A673 (cell line): ENCODE measurements around the gene ALKAL2.

ENCODE experiments used
- EZH2 ChIP-seq: fragments of 200-600 bp; sonication (generic); IDR thresholded peaks from 2 replicates; pipeline ENCODE4 v1.6.1; 2017; ENCODE audit warnings: borderline replicate concordance, low read depth, mild to moderate bottlenecking, mixed read lengths, antibody characterized with exemption, low read length; ENCODE audit not compliant: poor library complexity, severe bottlenecking
- TF ChIP-seq, protein P1 (sequence below): fragments of 300-800, 200-600 bp; sonication (generic); conservative IDR thresholded peaks from 2 replicates; pipeline ENCODE4 v1.5.1; 2017; ENCODE audit warnings: low read depth, mild to moderate bottlenecking, antibody characterized with exemption, low read length, moderate library complexity, mixed read lengths

- TF ChIP-seq, protein P1, sequence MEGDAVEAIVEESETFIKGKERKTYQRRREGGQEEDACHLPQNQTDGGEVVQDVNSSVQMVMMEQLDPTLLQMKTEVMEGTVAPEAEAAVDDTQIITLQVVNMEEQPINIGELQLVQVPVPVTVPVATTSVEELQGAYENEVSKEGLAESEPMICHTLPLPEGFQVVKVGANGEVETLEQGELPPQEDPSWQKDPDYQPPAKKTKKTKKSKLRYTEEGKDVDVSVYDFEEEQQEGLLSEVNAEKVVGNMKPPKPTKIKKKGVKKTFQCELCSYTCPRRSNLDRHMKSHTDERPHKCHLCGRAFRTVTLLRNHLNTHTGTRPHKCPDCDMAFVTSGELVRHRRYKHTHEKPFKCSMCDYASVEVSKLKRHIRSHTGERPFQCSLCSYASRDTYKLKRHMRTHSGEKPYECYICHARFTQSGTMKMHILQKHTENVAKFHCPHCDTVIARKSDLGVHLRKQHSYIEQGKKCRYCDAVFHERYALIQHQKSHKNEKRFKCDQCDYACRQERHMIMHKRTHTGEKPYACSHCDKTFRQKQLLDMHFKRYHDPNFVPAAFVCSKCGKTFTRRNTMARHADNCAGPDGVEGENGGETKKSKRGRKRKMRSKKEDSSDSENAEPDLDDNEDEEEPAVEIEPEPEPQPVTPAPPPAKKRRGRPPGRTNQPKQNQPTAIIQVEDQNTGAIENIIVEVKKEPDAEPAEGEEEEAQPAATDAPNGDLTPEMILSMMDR = no peak
- TF ChIP-seq EZH2 = no peak
These were observed 21.5 kb upstream of the ALKAL2 start for GRCh38 chr2:309148-309953.
